K562 (cell line): ENCODE results near the gene CNTFR. TPM values are rescaled to one million over a fixed set of nuclear protein-coding genes. Genes with fewer than 3 reads are reported as not detected.

Source experiments
- ATAC-seq: fragments of 200-7000 bp; cut with Tn5 transposase; 3 replicates; pipeline ENCODE4 v1.9.1; 2020; ENCODE audit warnings: moderate library complexity
- BruUV-seq: library from RNA; stranded (reverse); fragments of 400-500 nt; replicated peaks from 2 replicates; lab custom pipeline; 2021; lab: Mats Ljungman, UMichigan
- CTCF ChIA-PET: fragments of 300-600 bp; formaldehyde crosslinking; extraction: SDS; loops from one replicate; lab custom pipeline; 2021; ENCODE audit warnings: low intra/inter-chr PET ratio; lab: Yijun Ruan, JAX
- POLR2A ChIA-PET: fragments of 300-600, 350-650 bp; sonication (Branson Sonifier 250); formaldehyde crosslinking; extraction: SDS; loops from one replicate; lab custom pipeline; 2021; ENCODE audit warnings: antibody characterized with exemption, inconsistent platforms; lab: Yijun Ruan, JAX
- DNase-seq, 4 experiments: peaks; one replicate each; pipeline versions ENCODE4 v3.0.0 to v3.0.0-alpha.2; 2011 to 2018; ENCODE audit warnings: low spot score in 3 of 4, mixed read lengths in 3 of 4; ENCODE audit errors: extremely low read depth in 1 of 4
- FAIRE-seq: peaks from 2 replicates; lab custom pipeline; 2011; peaks lifted over from hg19 to GRCh38; lab: Jason Lieb, UNC
- H2AFZ ChIP-seq: 2 replicates; pipeline ENCODE4 v1.6.0; 2011; ENCODE audit warnings: low read depth, low read length, control low read depth, inconsistent platforms
- H3K27ac ChIP-seq: fragments of 200-600 bp; 3 replicates; pipeline ENCODE4 v1.8.0; 2011; ENCODE audit warnings: low read depth, mild to moderate bottlenecking, control low read depth, inconsistent platforms, low read length, moderate library complexity, mixed read lengths; ENCODE audit errors: extremely low read depth
- H3K27me3 ChIP-seq, 2 experiments: fragments of 300-600 bp in 1 of 2; 2 replicates in 1 of 2; 3 replicates in 1 of 2; pipeline versions ENCODE4 v1.6.0 to v1.8.0; 2011; ENCODE audit warnings: inconsistent platforms in 2 of 2, low read length in 2 of 2, mild to moderate bottlenecking in 1 of 2, mixed read lengths in 1 of 2, moderate library complexity in 1 of 2; ENCODE audit not compliant: control insufficient read depth in 2 of 2, insufficient read depth in 2 of 2
- H3K36me3 ChIP-seq: fragments of 300-600 bp; 3 replicates; pipeline ENCODE4 v1.8.0; 2011; ENCODE audit warnings: mild to moderate bottlenecking, low read length, inconsistent platforms; ENCODE audit not compliant: control insufficient read depth, insufficient read depth
- H3K4me1 ChIP-seq, 2 experiments: fragments of 200-600 bp in 1 of 2; replicated peaks in 1 of 2; 2 replicates in 1 of 2; 3 replicates in 1 of 2; pipeline versions ENCODE4 v1.5.1 to v1.8.0; 2011; ENCODE audit warnings: inconsistent platforms in 2 of 2, low read length in 2 of 2, mild to moderate bottlenecking in 1 of 2, mixed read lengths in 1 of 2, moderate library complexity in 1 of 2; ENCODE audit not compliant: control insufficient read depth in 2 of 2, insufficient read depth in 2 of 2
- H3K4me2 ChIP-seq: 2 replicates; pipeline ENCODE4 v1.6.1; 2011; ENCODE audit warnings: low read length, control low read depth, inconsistent platforms, mixed read lengths; ENCODE audit not compliant: insufficient read depth
- H3K4me3 ChIP-seq: fragments of 200-600 bp; sonication (generic), shearing (Covaris generic); 2 replicates; pipeline ENCODE4 v1.5.1; 2016; ENCODE audit warnings: control low read depth, inconsistent platforms
- H3K79me2 ChIP-seq: fragments of 200-600 bp; 3 replicates; pipeline ENCODE4 v1.8.0; 2011; ENCODE audit warnings: low read length, inconsistent platforms; ENCODE audit not compliant: control insufficient read depth, insufficient read depth
- H3K9ac ChIP-seq, 2 experiments: 2 replicates each; pipeline versions ENCODE4 v1.6.0 to v1.6.1; 2011; ENCODE audit warnings: low read depth in 2 of 2, low read length in 2 of 2, control low read depth in 1 of 2, inconsistent platforms in 1 of 2, mild to moderate bottlenecking in 1 of 2, mixed read lengths in 1 of 2; ENCODE audit not compliant: insufficient read depth in 1 of 2
- H3K9me1 ChIP-seq: one replicate; pipeline ENCODE4 v1.6.0; 2011; ENCODE audit warnings: inconsistent platforms, mild to moderate bottlenecking, low read length, moderate library complexity; ENCODE audit not compliant: control insufficient read depth, insufficient read depth
- H3K9me3 ChIP-seq: replicated peaks from 2 replicates; pipeline ENCODE4 v1.5.1; 2011; ENCODE audit warnings: low read depth, low read length, inconsistent platforms; ENCODE audit not compliant: control insufficient read depth, insufficient read depth
- H4K20me1 ChIP-seq: replicated peaks from 2 replicates; pipeline ENCODE4 v1.6.1; 2011; ENCODE audit warnings: low read length, inconsistent platforms, mixed read lengths; ENCODE audit not compliant: control insufficient read depth, insufficient read depth
- CEBPG ChIP-seq, 3 experiments: fragments of 200-800 bp in 1 of 3; sonication (Bioruptor generic) in 1 of 3; sonication (generic) in 1 of 3; formaldehyde crosslinking in 1 of 3; IDR thresholded peaks in 2 of 3; conservative IDR thresholded peaks in 1 of 3; 2 replicates each; pipeline versions ENCODE4 v1.6.1 to v1.8.0; 2016 to 2022; ENCODE audit warnings: missing compliant biosample characterization in 2 of 3, missing genetic modification characterization in 2 of 3, mild to moderate bottlenecking in 1 of 3, missing genetic modification reagents in 1 of 3
- FOXA3 ChIP-seq, 2 experiments: fragments of 450-650 bp in 1 of 2; sonication (generic) in 1 of 2; formaldehyde crosslinking; IDR thresholded peaks in 1 of 2; conservative IDR thresholded peaks in 1 of 2; 2 replicates each; pipeline versions ENCODE4 v1.4.0 to v1.8.0; 2020 to 2022; ENCODE audit warnings: mild to moderate bottlenecking in 2 of 2, missing genetic modification reagents in 1 of 2
- KLF13 ChIP-seq: fragments of 450-650 bp; IDR thresholded peaks from 2 replicates; pipeline ENCODE4 v1.6.1; 2016; ENCODE audit warnings: missing genetic modification characterization, low read depth, mild to moderate bottlenecking, missing compliant biosample characterization, moderate library complexity, borderline replicate concordance
- MED1 ChIP-seq: sonication (generic); formaldehyde crosslinking; IDR thresholded peaks from 2 replicates; pipeline ENCODE4 v1.8.1; 2023; ENCODE audit warnings: missing genetic modification reagents, borderline replicate concordance
- NBN ChIP-seq: fragments of 450-650 bp; IDR thresholded peaks from 2 replicates; pipeline ENCODE4 v1.6.1; 2016; ENCODE audit warnings: low read depth, mild to moderate bottlenecking
- NELFE ChIP-seq: IDR thresholded peaks from 2 replicates; pipeline ENCODE4 v1.6.1; 2011; ENCODE audit warnings: mild to moderate bottlenecking; ENCODE audit not compliant: insufficient read depth, insufficient read length
- PHF21A ChIP-seq: fragments of 450-650 bp; IDR thresholded peaks from 2 replicates; pipeline ENCODE4 v1.6.1; 2017; ENCODE audit warnings: low read depth, borderline replicate concordance
- RBM14 ChIP-seq: fragments of 200-400 bp; formaldehyde crosslinking; IDR thresholded peaks from 2 replicates; pipeline ENCODE4 v1.6.1; 2018; ENCODE audit warnings: low read depth, mild to moderate bottlenecking, low read length, moderate library complexity, borderline replicate concordance; ENCODE audit not compliant: insufficient read depth
- SNRNP70 ChIP-seq: fragments of 200-400 bp; formaldehyde crosslinking; optimal IDR thresholded peaks from 2 replicates; pipeline ENCODE3; 2017; ENCODE audit warnings: low read depth, low read length
- ZFPM2 ChIP-seq: fragments of 250-450 bp; sonication (Bioruptor Pico); IDR thresholded peaks from 2 replicates; pipeline ENCODE4 v1.5.1; 2022; ENCODE audit warnings: mild to moderate bottlenecking
- ZNF212 ChIP-seq: fragments of 450-650 bp; formaldehyde crosslinking; IDR thresholded peaks from 2 replicates; pipeline ENCODE4 v1.4.0; 2020; ENCODE audit warnings: mild to moderate bottlenecking
- WGBS: fragments of 100-300 bp; shearing (Covaris generic); methylation state at CpG from one replicate; pipeline ENCODE4 v1.1.6; 2016; ENCODE audit warnings: low coverage, mixed read lengths; ENCODE audit not compliant: insufficient coverage; ENCODE audit errors: missing lambda C conversion rate; 5-methylcytosine and 5-hydroxymethylcytosine counted together
- in situ Hi-C: fragments of 300-500 bp; cut with MboI; formaldehyde crosslinking; loops from 4 replicates; pipeline ENCODE4 v1.15.0; 2018; ENCODE audit warnings: inconsistent platforms, mixed read lengths
- intact Hi-C: fragments of 100-400 bp; cut with micrococcal nuclease; formaldehyde crosslinking; loops from 2 replicates; pipeline ENCODE4 v1.14.2; 2022
- polyA plus RNA-seq, 8 experiments: library from polyadenylated mRNA; depleted of rRNA in 4 of 8; stranded (reverse) in 5 of 8; unstranded in 3 of 8; fragments of >200 nt; fragmentation: Nextera tagmentation in 2 of 8; fragmentation: Illumina TruSeq in 1 of 8; extraction: Ambion mirVana in 2 of 8; extraction: Trizol in 1 of 8; gene quantifications; 2 replicates each; pipeline versions ENCODE4 v1.2.1 to v1.2.3, GENCODE V29; 2011 to 2014; ENCODE audit warnings: inconsistent platforms in 1 of 8, missing spikeins in 1 of 8
- total RNA-seq, 7 experiments: library from RNA; depleted of rRNA in 6 of 7; stranded (reverse); fragments of >200 nt in 6 of 7; fragmentation: Illumina TruSeq in 2 of 7; extraction: Trizol in 2 of 7; gene quantifications; 2 replicates each; pipeline versions ENCODE4 v1.2.1 to v1.2.3, GENCODE V29; 2011 to 2021; ENCODE audit warnings: low replicate concordance in 1 of 7
- TF ChIP-seq, protein P1 (sequence below): fragments of 250-450 bp; sonication (Bioruptor Pico); IDR thresholded peaks from 2 replicates; pipeline ENCODE4 v1.5.0; 2021; ENCODE audit warnings: mild to moderate bottlenecking, moderate library complexity

CNTFR gene
- total and polyA plus RNA-seq, 9 of the 15 experiments (the other 6 are each of a cell fraction or from before 2014, with no cell fraction given), result not detected

GRCh38 chr9:34565856-34566255 is 23.7 kb downstream of the CNTFR start:
- peaks cover 0 to 1% of the 10 kb centered on the region in 2 experiments; a peak in 2 of 5 replicates for H3K4me1 ChIP-seq
- no peaks in the 10 kb centered on the region for H3K79me2 ChIP-seq
- H4K20me1 ChIP-seq, result no peaks in the 10 kb centered on the region; the same call in 1 of the 2 replicates
- intact Hi-C loops, result no loop called here
- POLR2A ChIA-PET, result no interaction called here
- BruUV-seq, result no TSS peak
- no peaks in the 10 kb centered on the region for H3K9me1 ChIP-seq
- CTCF ChIA-PET, result interaction anchor here (0.6 kb wide), 1 partner anchor 31 kb away, joined by 4 read pairs; no protein-coding TSS in a partner anchor
- ATAC-seq, result no peak
- H3K27me3 ChIP-seq, result peaks cover 6 to 63% of the 10 kb centered on the region in 2 experiments; a peak in 4 of 5 replicates
- in situ Hi-C loops, result no loop called here
- no CpG with 5 or more reads among the region's 8 CpGs for WGBS
- H3K36me3 ChIP-seq, result no peaks in the 10 kb centered on the region
- H3K27ac ChIP-seq, result no peak overlapping the region
- no peak overlapping the region for H3K9ac ChIP-seq
- H3K4me3 ChIP-seq, result no peak overlapping the region
- no peak for TF ChIP-seq FOXA3 (CRISPR knock-in tag; conservative IDR thresholded peaks at IDR 0.05 in 1 of 2, IDR thresholded peaks at IDR 0.05 in 1 of 2)
- TF ChIP-seq PHF21A, result no peak
- no peak for FAIRE-seq
- no peak for DNase-seq
- no peak overlapping the region for H3K4me2 ChIP-seq
- H3K9me3 ChIP-seq, result no peaks in the 10 kb centered on the region
- no peak overlapping the region for H2AFZ ChIP-seq

DNA sequence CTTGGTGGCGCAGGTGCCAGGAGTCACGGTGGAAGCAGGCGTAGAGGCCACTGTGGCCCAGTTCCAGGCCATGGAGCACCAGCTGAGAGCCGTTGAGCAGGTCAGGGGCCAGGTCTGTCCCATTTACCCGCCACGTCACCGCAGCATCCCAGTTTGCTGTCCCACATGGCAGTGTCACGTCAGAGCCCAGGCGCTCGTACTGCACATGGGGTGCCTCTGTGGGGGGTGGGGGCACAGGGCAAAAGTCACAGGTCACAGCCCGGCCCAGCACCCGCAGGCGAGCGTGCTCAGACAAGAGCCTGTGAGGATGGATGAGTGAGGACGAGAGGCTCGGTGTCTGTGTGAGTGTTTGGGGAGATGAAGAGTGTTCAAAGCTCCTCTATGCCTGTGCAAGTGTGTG is 24.9 kb downstream of the CNTFR start:
- in situ Hi-C loops, result no loop called here
- no peak overlapping the region for H3K4me3 ChIP-seq
- 6% methylated on average over 11 of the region's 16 CpGs for WGBS
- ATAC-seq (no peak), DNase-seq (no peak), FAIRE-seq (no peak)
- no peak overlapping the region for H3K4me2 ChIP-seq
- no peak overlapping the region for H2AFZ ChIP-seq
- H3K4me1 ChIP-seq, result peaks cover 0 to 3% of the 10 kb centered on the region in 2 experiments; a peak in 2 of 5 replicates
- no peaks in the 10 kb centered on the region for H3K79me2 ChIP-seq
- peaks cover 6 to 51% of the 10 kb centered on the region in 2 experiments; a peak in 4 of 5 replicates for H3K27me3 ChIP-seq
- no peaks in the 10 kb centered on the region for H3K36me3 ChIP-seq
- no TSS peak for BruUV-seq
- no peaks in the 10 kb centered on the region; the same call in 1 of the 2 replicates for H4K20me1 ChIP-seq
- H3K9me1 ChIP-seq, result no peaks in the 10 kb centered on the region
- POLR2A ChIA-PET, result interaction anchor here (0.6 kb wide), 1 partner anchor 27 kb away, joined by 4 read pairs; no protein-coding TSS in a partner anchor
- H3K9ac ChIP-seq, result no peak overlapping the region; a peak in 1 of 4 replicates
- H3K9me3 ChIP-seq, result no peaks in the 10 kb centered on the region
- H3K27ac ChIP-seq, result no peak overlapping the region
- intact Hi-C loops, result no loop called here
- CTCF ChIA-PET, result no interaction called here
- TF ChIP-seq MED1 (CRISPR knock-in tag) (no peak), ZNF212 (no peak), KLF13 (tag) (no peak), CEBPG (CRISPR knock-in tag; IDR thresholded peaks at IDR 0.05) (no peak), CEBPG (tag; conservative IDR thresholded peaks at IDR 0.05 in 1 of 2, IDR thresholded peaks at IDR 0.05 in 1 of 2) (no peak), SNRNP70 (no peak), NBN (no peak), ZFPM2 (CRISPR knock-in tag) (no peak), RBM14 (no peak), NELFE (no peak)
- TF ChIP-seq, protein P1, sequence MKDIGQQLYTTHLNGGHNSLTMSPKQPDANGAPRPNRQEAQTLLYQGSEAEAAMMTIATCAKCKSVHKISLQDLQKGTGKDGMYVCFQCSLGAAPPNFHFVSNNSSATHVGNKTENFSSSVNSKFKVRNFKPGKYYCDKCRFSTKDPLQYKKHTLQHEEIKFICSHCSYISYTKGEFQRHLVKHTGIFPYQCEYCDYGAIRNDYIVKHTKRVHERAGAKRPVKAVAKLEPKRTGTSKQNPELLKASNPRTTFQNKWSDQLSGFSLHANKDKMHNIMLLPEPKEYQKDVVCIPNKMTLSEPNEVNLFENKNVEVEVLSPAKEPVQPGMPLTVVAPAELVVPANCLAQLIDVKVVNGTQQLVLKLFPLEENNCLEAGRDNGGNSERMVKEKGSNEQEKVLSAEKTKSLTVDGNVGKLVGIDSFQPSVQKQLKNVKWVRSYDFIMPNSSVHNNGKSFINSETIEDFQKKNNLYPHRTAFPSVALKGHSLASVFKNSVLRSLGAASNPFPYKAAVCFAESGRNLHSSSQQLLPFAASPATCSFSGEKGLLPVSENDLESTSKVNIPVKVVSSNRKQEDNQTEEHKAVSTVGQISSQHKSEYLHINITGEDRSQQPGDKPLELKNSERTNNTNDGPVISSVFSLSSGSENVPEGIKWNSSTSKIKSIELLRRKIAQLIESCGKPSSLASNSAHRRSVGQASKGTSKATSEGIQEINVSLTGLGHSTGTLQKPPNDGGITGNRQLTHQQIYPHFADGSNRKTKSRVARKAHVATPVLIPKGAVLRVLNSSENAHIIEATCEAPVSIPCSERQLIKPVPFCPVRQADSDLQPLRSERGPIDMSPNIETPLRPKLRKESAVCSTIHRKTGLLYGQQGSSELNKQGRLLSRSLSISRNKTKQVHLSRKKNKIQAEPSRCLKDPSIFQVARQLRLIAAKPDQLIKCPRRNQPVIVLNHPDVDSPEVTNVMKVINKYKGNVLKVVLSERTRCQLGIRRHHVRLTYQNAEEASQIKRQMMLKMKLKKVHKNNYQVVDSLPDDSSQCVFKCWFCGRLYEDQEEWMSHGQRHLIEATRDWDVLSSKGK (CRISPR knock-in tag), result no peak
